SU-DHL-6 (cell line): ENCODE results near the gene MAP3K8.

Experiments
- H2AFZ ChIP-seq: fragments of 200-600 bp; sonication (generic); 2 replicates; pipeline ENCODE4 v1.6.1; 2014; ENCODE audit warnings: low read depth, mild to moderate bottlenecking, moderate library complexity, mixed read lengths, antibody characterized with exemption, low read length; ENCODE audit not compliant: severe bottlenecking
- H3F3A ChIP-seq: fragments of 200-600 bp; shearing (Covaris generic); 2 replicates; pipeline ENCODE4 v1.6.0; 2016; ENCODE audit warnings: antibody characterized with exemption, mild to moderate bottlenecking; ENCODE audit not compliant: insufficient read depth
- H3K27ac ChIP-seq: fragments of 200-600 bp; sonication (generic); 2 replicates; pipeline ENCODE4 v1.5.1; 2016; ENCODE audit warnings: low read depth, mild to moderate bottlenecking, low read length, moderate library complexity, mixed read lengths
- H3K27me3 ChIP-seq: fragments of 200-600 bp; sonication (generic), shearing (Covaris generic); 2 replicates; pipeline ENCODE4 v1.6.0; 2014; ENCODE audit warnings: mild to moderate bottlenecking, low read length
- H3K36me3 ChIP-seq: fragments of 200-600 bp; sonication (generic); 2 replicates; pipeline ENCODE4 v1.6.1; 2014; ENCODE audit warnings: mild to moderate bottlenecking, low read length, mixed read lengths
- H3K4me2 ChIP-seq: fragments of 300-600, 200-600 bp; shearing (Covaris generic), sonication (generic); 2 replicates; pipeline ENCODE4 v1.6.0; 2014; ENCODE audit warnings: low read length, low read depth, mild to moderate bottlenecking; ENCODE audit not compliant: poor library complexity, severe bottlenecking
- H3K4me3 ChIP-seq: fragments of 200-600 bp; sonication (generic); 2 replicates; pipeline ENCODE4 v1.5.1; 2014; ENCODE audit warnings: antibody characterized with exemption, low read length, mild to moderate bottlenecking, mixed read lengths; ENCODE audit not compliant: insufficient read depth, poor library complexity, severe bottlenecking
- H3K79me2 ChIP-seq: fragments of 200-600 bp; sonication (generic); 2 replicates; pipeline ENCODE4 v1.6.1; 2014; ENCODE audit warnings: mild to moderate bottlenecking, low read length, moderate library complexity; ENCODE audit not compliant: insufficient read depth
- H3K9ac ChIP-seq: fragments of 200-600 bp; sonication (generic); 2 replicates; pipeline ENCODE4 v1.7.0; 2014; ENCODE audit warnings: mild to moderate bottlenecking, low read length
- H3K9me2 ChIP-seq: fragments of 200-600 bp; sonication (generic); replicated peaks from 2 replicates; pipeline ENCODE4 v1.6.1; 2014; ENCODE audit warnings: low read length; ENCODE audit not compliant: insufficient read depth
- H3K9me3 ChIP-seq: fragments of 200-600 bp; sonication (generic); 2 replicates; pipeline ENCODE4 v1.6.1; 2014; ENCODE audit warnings: low read length, mixed read lengths; ENCODE audit not compliant: insufficient read depth
- H4K20me1 ChIP-seq: fragments of 200-600 bp; sonication (generic); 2 replicates; pipeline ENCODE4 v1.6.1; 2014; ENCODE audit warnings: low read depth, mild to moderate bottlenecking, antibody characterized with exemption, low read length, moderate library complexity, mixed read lengths
- EZH2phosphoT487 ChIP-seq: fragments of 200-600 bp; sonication (generic), shearing (Covaris generic); conservative IDR thresholded peaks from 2 replicates; pipeline ENCODE4 v1.6.1; 2018; ENCODE audit warnings: mild to moderate bottlenecking, antibody characterized with exemption, low read length, moderate library complexity, mixed read lengths
- TF ChIP-seq, protein P1 (sequence below): fragments of 200-600 bp; sonication (generic); IDR thresholded peaks from one replicate; pipeline ENCODE4 v1.5.1; 2017; ENCODE audit warnings: antibody characterized with exemption, mild to moderate bottlenecking, low read length, moderate library complexity; ENCODE audit not compliant: insufficient read depth, poor library complexity, severe bottlenecking

The MAP3K8 gene

DNA sequence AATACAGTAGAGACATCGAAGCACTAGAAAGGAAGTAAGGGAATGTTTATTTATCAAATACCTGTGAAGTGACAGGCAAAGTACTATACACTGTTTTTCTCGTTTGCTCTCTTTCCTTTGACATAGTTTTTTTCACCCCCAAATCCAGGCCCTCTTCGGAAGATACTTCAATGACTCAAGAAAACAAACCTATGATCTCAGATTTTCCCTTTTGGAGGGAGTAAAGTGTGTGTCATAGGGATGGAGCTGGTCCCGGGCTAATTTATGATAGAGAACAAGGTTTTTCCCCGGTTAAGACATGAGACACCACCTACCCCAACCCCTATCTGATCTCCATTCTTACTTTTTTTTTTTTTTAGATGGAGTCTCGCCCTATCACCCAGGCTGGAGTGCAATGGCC is 61.7 kb downstream of the MAP3K8 start:
- no peak overlapping the region for H3K4me2 ChIP-seq
- no peak overlapping the region for H3K4me3 ChIP-seq
- TF ChIP-seq, protein P1, sequence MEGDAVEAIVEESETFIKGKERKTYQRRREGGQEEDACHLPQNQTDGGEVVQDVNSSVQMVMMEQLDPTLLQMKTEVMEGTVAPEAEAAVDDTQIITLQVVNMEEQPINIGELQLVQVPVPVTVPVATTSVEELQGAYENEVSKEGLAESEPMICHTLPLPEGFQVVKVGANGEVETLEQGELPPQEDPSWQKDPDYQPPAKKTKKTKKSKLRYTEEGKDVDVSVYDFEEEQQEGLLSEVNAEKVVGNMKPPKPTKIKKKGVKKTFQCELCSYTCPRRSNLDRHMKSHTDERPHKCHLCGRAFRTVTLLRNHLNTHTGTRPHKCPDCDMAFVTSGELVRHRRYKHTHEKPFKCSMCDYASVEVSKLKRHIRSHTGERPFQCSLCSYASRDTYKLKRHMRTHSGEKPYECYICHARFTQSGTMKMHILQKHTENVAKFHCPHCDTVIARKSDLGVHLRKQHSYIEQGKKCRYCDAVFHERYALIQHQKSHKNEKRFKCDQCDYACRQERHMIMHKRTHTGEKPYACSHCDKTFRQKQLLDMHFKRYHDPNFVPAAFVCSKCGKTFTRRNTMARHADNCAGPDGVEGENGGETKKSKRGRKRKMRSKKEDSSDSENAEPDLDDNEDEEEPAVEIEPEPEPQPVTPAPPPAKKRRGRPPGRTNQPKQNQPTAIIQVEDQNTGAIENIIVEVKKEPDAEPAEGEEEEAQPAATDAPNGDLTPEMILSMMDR, result no peak
- no peak for TF ChIP-seq EZH2phosphoT487
- no peak overlapping the region for H3K27ac ChIP-seq
- no peaks in the 10 kb centered on the region for H3K27me3 ChIP-seq
- H4K20me1 ChIP-seq, result no peaks in the 10 kb centered on the region
- no peak overlapping the region for H2AFZ ChIP-seq
- no peak overlapping the region for H3K9ac ChIP-seq
- no peaks in the 10 kb centered on the region for H3F3A ChIP-seq
- no peaks in the 10 kb centered on the region for H3K79me2 ChIP-seq
- H3K36me3 ChIP-seq, result no peaks in the 10 kb centered on the region
- H3K9me3 ChIP-seq, result no peaks in the 10 kb centered on the region
- H3K9me2 ChIP-seq, result no peaks in the 10 kb centered on the region

DNA sequence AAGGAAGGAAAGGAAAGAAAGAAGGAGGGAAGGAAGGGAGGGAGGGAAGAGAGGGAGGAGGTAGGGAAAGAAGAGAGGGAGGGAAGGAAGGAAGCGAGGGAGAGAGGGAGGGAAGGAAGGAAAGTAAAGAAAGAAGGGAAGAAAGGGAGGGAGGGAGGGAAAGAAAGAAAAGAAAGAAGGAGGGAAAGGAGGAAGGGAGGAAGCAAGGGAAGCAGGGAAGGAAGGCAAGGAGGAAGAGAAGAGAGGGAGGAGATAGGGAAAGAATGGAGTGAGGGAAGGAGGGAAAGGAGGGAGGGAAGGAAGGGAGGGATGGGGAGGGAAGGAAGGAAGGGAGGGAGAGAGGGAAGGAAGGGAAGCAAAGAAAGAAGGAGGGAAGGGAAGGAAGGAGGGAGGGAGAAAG is 65.8 kb downstream of the MAP3K8 start:
- Histone ChIP-seq H2AFZ (no peak overlapping the region), H3F3A (no peaks in the 10 kb centered on the region), H3K27me3 (no peaks in the 10 kb centered on the region), H3K36me3 (no peaks in the 10 kb centered on the region), H3K9ac (no peak overlapping the region), H4K20me1 (no peaks in the 10 kb centered on the region), H3K9me2 (no peaks in the 10 kb centered on the region), H3K4me2 (no peak overlapping the region), H3K9me3 (no peaks in the 10 kb centered on the region), H3K27ac (no peak overlapping the region), H3K79me2 (no peaks in the 10 kb centered on the region), H3K4me3 (no peak overlapping the region)
- TF ChIP-seq EZH2phosphoT487, result no peak
- TF ChIP-seq, protein P1, result no peak

DNA sequence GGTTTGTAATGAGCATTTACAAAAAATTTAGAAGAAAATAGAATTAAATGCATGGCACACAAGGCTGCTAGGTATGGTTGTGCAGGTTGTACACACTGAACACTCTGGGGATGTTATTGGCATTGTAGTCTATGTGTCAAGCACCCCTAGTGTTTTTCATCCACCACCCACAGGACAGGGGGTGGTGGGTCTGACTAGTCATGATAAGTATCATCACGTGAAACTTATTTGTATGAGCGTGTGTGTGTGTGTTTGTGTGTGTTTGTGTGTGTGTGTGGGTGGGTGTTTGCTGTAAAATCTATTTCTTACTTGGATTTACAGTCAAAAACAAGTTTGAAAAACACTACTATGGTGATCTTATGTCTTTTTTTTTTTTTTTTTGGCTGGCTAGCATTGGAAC is 66.5 kb downstream of the MAP3K8 start:
- Histone ChIP-seq H4K20me1 (no peaks in the 10 kb centered on the region), H3F3A (no peaks in the 10 kb centered on the region), H3K36me3 (no peaks in the 10 kb centered on the region), H3K4me3 (no peak overlapping the region), H2AFZ (no peak overlapping the region), H3K79me2 (no peaks in the 10 kb centered on the region), H3K4me2 (no peak overlapping the region), H3K9me3 (no peaks in the 10 kb centered on the region), H3K9me2 (no peaks in the 10 kb centered on the region), H3K27me3 (no peaks in the 10 kb centered on the region), H3K27ac (no peak overlapping the region), H3K9ac (no peak overlapping the region)
- TF ChIP-seq, protein P1, result no peak
- no peak for TF ChIP-seq EZH2phosphoT487
